Right forelimb (tissue), 1 donor: ENCODE measurements around the gene NUCB2.

Experiments used
- DNase-seq: peaks from one replicate; pipeline ENCODE4 v3.0.0-alpha.2; 2018

Gene NUCB2

DNA sequence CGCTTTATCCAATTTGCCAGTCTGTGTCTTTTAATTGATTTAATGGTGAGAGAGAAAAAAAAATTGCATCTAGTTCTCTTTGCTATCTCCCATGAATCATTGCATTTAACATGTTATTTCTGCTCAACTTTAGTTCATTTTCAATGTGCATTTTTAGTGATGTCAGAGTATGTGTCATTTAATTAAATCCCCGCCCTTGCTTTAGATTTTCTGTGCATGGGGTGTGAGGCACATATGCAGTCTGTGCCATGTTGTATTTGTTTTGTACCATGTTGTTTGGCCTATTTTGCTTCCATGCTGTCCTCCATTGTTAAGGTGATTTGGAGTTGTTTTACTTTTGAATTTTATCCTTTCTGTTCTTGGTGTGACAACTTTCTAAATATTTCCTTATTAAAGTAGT is 66.7 kb downstream of the NUCB2 start:
- DNase-seq: no peak

- DNase-seq: no peak
Observed at GRCh38 chr11:17343907-17344306, 67.4 kb downstream of the NUCB2 start.

DNA sequence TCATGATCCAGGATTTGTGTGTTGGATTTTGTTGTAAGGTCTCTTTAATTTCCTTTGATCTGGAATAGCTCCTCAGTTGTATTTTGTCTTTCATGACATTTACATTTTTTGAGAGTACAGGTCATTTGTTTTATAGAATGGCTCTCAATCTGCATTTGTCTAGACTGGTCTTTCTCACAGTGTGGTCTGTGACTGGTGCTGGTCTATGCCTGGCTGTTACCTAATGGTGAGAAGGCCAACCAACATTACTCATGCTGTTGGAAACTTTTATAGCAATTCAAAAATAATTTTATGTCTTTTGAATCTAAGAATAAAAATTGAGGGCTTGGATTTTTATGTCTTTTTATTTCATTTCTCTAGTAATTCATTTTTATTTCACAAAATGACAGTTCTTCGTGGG is 71.1 kb downstream of the NUCB2 start:
- no peak for DNase-seq

GRCh38 chr11:17350455-17351171 is 74.1 kb downstream of the NUCB2 start:
- no peak for DNase-seq

DNA sequence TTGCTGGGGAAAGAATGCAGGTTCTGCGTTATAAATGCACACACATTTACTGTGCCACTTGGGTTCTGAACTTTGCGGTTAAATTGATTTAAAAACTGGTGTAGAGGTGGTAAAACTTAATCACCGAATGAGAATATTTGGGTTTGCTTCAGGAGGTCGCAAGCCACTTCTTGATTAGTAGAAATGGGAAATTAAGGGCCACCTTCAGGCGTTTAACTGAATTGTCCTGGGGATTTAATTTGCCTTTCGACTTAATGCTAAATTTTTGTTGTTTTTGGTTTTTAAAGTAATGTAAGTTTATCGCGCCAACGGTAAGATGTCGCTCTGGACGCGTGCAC is 74.6 kb downstream of the NUCB2 start:
- DNase-seq: no peak

DNA sequence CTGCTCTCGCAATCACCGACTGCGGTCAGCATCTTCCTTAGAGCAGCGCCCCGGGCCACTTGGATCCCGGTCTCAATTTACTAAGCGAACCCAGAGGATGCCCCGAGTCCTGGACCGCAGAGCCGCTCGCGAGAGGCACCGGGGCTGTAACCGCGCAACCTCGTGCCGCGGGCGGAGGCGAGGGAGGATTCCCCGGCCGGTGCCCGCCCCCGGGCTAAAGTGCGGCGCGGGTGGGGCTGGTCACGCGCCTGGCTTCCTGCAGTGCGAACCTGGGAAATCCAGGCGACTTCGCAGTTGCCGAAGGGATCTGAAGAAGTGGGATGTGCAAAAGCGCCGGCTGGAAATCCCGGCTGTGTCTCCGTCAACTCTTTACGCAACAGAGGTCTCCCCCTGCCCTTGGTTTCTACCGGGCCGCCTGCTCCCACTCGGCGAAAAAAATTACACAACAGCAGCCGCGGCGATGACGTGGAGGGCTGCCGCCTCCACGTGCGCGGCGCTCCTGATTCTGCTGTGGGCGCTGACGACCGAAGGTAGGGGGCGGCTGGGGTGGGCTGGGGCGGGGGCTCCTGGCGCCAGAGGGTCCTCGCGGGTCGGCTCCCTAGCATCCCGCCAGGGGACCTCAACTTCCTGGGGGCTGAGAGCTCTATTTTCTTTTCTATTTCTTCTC is 75.1 kb downstream of the NUCB2 start, which contains the start of gene NCR3LG1:
TSS of gene NCR3LG1 (plus strand) at position 291 of the 667 bp plus-strand sequence. CDS start at position 461, 170 bp downstream.
- peak; percentile 54 for DNase-seq

DNA sequence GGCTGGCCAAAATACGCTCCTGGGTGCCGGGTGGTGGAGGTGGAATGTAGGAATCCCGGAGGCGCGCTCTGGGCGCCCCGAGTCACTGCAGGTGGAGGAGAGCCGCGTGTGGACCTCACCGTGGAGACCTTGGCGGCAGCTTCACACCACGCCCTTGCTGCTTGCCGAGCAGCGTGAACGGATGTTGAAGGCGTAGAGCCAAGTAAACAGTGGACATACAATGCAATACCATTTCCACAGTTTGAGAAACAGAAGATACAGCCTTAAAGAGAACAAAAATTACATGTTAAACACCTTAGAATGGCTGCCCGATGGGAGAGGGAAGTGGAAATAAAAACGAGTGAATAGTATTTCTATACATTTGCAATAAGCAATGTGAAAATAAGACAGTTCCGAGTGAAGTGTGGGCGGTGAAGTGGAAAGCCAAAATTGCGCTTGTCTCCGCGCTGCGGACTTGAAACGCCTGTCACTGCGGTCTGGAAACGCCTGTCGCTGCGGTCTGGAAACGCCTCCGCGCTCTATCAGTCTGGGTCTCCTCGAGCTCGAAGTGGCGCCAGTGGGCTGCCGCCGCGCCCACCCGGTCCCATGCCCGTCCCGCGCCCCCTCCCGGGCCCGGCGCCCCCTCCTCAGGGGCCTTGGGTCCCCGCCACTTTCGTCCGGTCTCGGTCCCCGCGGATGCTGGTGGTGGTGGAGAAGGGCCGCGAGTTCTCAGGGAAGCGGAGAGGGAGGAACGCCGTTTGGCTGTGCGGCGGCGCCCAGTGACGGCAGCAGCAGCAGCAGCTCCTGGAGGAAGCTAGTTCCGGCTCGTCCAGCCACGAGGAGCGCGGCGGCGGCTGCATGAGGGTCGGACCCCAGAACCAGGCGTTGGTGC is 76.6 kb downstream of the NUCB2 start:
- DNase-seq: peak; percentile 85

GRCh38 chr11:17353821-17354600 is 77.5 kb downstream of the NUCB2 start:
- DNase-seq: no peak

GRCh38 chr11:17354601-17354991 is 78.1 kb downstream of the NUCB2 start:
- DNase-seq: no peak

GRCh38 chr11:17366495-17366894 is 90.0 kb downstream of the NUCB2 start:
- no peak for DNase-seq

DNA sequence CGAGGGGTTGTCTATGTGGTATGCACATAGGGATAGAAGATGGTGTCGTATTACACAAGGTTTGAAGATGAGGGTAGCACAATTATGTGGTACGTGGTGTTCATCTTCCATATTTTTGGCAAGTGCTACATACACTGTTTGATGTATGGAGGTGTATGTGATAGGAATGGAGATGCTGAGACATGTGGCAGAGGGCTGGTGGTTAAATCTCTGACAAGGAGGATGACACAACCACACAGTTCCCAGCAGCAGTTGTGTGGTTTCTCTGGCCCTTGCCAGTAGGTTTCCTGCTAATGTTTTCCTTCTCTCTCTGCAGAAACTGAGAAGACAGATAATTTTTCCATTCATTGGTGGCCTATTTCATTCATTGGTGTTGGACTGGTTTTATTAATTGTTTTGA is 92.0 kb downstream of the NUCB2 start:
- DNase-seq: peak; percentile 12

- no peak for DNase-seq
Observed at GRCh38 chr11:17369094-17369493, 92.6 kb downstream of the NUCB2 start.

- no peak for DNase-seq
Observed at GRCh38 chr11:17369684-17370243, 93.2 kb downstream of the NUCB2 start.

GRCh38 chr11:17371614-17372013 is 95.1 kb downstream of the NUCB2 start:
- peak; percentile 20 for DNase-seq

DNA sequence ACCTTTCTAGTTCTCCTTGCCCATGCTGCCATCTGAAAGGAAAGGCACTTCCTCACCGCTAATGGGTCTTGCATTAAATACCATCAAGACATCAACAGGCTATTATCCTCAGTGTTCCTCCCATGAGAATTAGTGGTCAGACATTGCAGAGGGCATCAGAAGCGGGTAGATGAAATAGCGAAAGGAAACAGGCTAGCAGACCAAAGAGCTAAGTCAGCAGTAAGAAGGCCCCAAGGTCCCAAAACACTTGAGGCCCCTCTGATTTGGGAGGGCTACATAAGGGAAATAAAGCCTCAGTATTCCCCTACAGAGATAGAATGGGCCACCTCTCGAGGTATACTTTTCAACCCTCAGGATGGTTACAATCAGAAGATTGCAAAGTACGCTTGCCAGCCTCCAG is 99.0 kb downstream of the NUCB2 start:
- DNase-seq: no peak

DNA sequence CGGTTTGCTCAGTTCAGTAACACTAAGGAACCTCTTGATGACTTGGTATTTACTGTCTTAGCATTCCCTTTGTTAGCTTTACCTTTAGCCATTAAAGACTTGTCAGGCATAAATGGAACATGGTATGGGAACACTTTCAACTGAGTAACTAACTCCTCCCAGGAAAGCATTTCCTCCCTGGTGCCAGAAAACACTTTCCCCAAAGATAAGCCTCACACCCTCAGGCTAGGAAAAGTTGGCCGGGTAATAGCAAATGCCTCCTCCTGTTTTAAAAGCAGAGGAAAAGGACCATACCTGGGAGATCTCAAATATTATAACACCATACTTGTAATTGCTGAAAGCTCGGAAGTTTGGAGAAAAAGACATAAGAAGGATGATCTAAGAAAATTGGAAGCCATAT is 100.0 kb downstream of the NUCB2 start:
- DNase-seq: no peak

- no peak for DNase-seq
Observed at GRCh38 chr11:17378655-17379054, 102.1 kb downstream of the NUCB2 start.

DNA sequence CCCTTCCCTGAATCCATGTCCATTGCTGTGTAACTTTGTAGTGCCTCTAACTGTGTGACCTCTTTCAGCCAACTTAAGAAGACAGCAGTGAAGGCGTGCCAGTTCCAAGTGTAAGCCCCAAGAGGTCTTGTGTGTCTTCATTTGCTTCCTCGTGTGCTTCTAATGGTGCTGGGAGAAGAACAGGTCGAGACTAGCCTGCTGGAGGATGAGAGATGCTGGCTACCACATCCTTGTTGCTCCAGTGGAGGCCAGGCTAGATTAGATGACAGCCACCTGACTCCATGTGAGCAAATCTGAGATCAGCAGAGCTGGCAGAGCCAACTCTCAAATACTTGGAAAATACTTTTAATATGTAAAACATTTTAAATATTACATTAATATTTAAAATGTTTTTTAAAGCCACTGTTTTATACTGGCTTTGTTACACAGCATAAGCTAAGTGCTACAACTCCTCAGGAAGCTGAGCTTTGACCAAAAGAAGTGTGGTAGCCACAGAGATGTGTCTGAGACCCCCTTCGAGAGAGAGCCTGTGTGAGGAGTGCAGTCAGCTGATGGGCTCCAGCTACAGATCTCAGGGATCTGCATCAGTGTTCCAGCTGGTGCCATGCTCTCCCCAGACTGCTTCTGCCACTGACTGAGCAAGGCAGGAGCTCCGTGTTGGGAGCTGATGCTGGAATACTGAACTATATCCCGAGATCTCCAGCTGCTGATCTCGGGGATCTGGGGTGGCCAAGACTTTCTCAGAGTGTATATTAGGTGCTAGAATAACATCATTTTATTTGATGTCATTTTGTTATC is 103.0 kb downstream of the NUCB2 start:
- peak; percentile 12 for DNase-seq

GRCh38 chr11:17381156-17381555 is 104.6 kb downstream of the NUCB2 start:
- DNase-seq: no peak
